RCC 7860 (cell line): ENCODE measurements around the gene TMEM80.
"Not testable (repeated sequence)": the region's sequence is repeated elsewhere in the genome, so short reads cannot be mapped to it uniquely, and the experiment has no call there.

Experiments
- DNase-seq: peaks from one replicate; pipeline ENCODE4 v3.0.0-alpha.2; 2015; ENCODE audit warnings: low spot score
- FAIRE-seq: peaks from 2 replicates; lab custom pipeline; 2012; peaks lifted over from hg19 to GRCh38; lab: Jason Lieb, UNC

TMEM80 gene

GRCh38 chr11:695538-696248 lies at the start of gene TMEM80:
Gene TMEM80, plus strand, starts transcription at chr11:695816. Its CDS starts 12 bp downstream, at chr11:695828.
- peak; percentile 50 for FAIRE-seq
- peak; percentile 90 for DNase-seq

DNA sequence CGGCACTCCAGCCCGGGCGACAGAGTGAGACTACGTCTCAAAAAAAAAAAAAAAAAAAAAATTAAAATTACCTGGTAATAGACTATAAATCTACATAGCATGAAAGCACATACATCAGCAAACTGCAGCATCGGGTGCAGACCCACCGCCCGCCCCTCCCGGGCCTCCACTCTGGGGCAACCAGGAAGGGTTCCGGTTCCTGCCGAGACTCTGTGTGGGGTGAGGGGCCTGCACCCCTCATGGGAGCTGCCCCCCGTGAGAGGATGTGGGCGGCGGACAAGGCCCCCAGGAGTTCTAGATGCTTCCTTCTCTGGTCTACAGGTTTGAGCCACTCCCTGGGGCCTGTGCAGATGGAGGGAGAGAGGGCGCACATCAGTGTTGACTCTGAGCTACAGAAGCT lies 49.4 kb upstream of the TMEM80 start:
- DNase-seq (no peak), FAIRE-seq (no peak)

GRCh38 chr11:647672-648158 lies 47.9 kb upstream of the TMEM80 start:
- not testable (repeated sequence) for FAIRE-seq, DNase-seq

GRCh38 chr11:650482-650881 lies 45.1 kb upstream of the TMEM80 start:
- DNase-seq, result no peak
- FAIRE-seq, result no peak

GRCh38 chr11:653136-653535 lies 42.5 kb upstream of the TMEM80 start:
- FAIRE-seq, DNase-seq: not testable (repeated sequence)

DNA sequence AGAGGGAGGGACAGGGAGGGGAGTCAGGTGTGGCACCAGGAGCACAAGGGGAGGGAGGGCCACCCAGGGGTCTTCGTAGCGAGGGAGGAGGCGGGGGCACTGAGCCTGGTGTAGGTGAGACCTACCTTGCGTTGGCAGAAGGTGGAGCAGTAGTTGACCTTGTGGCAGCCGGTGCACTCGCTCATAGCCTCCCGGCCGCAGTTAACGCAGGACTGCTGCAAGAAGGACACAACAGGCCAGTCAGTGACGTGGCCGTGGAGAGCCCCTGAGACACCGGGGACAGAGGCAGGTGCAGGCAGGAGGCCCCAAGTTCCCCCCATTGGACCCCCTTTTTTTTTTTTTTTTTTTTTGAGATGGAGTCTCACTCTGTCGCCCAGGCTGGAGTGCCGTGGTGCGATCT lies 41.8 kb upstream of the TMEM80 start:
- FAIRE-seq, result no peak
- no peak for DNase-seq

- DNase-seq, FAIRE-seq: not testable (repeated sequence)
These were observed 41.2 kb upstream of the TMEM80 start for GRCh38 chr11:654444-654843.

DNA sequence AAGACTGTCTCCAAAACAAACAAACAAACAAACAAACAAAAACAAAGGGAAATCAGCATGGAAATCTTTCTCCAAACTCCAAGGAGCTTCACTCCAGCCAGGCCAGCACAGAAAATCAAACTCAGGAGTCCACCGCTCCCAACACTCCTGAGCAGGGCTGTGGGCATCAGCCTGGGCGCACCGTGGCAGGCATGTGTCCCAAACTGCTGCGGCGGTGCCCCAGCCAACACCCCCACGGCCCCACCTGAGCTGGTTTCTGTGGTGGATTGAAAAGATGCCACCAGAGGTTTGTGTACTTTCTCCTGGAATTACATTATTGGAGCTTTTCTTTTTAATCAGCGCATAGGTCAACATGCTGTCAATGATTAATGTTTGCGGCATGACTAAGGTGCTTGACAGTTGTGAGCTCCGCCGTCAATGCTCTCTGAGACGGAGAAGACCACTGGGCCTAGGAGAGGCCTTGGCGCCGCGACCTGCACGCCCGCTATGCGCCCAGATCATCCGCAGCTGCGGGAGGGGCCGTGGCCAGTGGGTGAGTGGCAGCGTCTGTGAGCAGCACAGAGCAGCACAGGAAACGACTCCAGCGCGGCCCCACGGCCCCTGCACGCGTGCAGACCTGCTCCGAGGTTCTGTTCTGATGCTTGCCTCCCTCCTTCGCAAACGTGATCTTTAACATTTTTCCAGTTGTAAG lies 40.4 kb upstream of the TMEM80 start:
- FAIRE-seq (peak; percentile 82), DNase-seq (peak; percentile 85)

- DNase-seq (no peak), FAIRE-seq (no peak)
These were observed 39.2 kb upstream of the TMEM80 start for GRCh38 chr11:656426-656825.

- FAIRE-seq, result no peak
- DNase-seq, result no peak
These were observed 38.8 kb upstream of the TMEM80 start for GRCh38 chr11:656866-657265.

DNA sequence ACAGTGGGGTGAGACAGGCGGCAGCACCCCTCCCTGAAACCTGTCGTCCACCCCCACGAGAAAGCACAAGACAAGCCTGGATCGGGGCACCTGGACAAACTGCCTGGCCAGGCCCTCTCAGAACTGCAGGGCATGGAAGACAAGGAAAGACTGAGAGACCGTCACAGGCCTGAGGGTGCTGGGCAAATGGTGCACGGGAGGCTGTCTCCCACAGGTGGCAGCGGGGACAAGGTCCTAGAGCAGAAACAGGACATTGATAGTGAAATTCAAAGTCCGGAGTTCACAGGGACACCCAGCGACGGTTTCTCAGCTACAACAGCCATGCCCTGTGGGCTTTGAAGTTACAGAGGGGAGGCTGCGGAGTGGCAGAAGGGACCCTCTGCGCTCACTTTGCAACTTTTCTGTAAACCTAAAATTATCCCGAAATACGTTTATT lies 37.9 kb upstream of the TMEM80 start:
- FAIRE-seq, result no peak
- no peak for DNase-seq

GRCh38 chr11:659532-660085 lies 36.0 kb upstream of the TMEM80 start:
- no peak for DNase-seq
- no peak for FAIRE-seq

GRCh38 chr11:660281-660680 lies 35.3 kb upstream of the TMEM80 start:
- FAIRE-seq, result no peak

GRCh38 chr11:660681-661444 lies 34.8 kb upstream of the TMEM80 start:
- FAIRE-seq, result no peak

More at GRCh38 chr11:660281-660680, 35.3 kb upstream of the TMEM80 start:
- DNase-seq, result no peak

GRCh38 chr11:662689-663274 lies 32.8 kb upstream of the TMEM80 start:
- DNase-seq, result peak; percentile 32

More at GRCh38 chr11:660681-661444, 34.8 kb upstream of the TMEM80 start:
- DNase-seq, result no peak

GRCh38 chr11:665062-665703 lies 30.4 kb upstream of the TMEM80 start:
- FAIRE-seq (no peak), DNase-seq (no peak)

More at GRCh38 chr11:662689-663274, 32.8 kb upstream of the TMEM80 start:
- no peak for FAIRE-seq

- DNase-seq (no peak), FAIRE-seq (no peak)
These were observed 29.8 kb upstream of the TMEM80 start for GRCh38 chr11:665704-666281.

- no peak for DNase-seq
- no peak for FAIRE-seq
These were observed 21.8 kb upstream of the TMEM80 start for GRCh38 chr11:673866-674265.

DNA sequence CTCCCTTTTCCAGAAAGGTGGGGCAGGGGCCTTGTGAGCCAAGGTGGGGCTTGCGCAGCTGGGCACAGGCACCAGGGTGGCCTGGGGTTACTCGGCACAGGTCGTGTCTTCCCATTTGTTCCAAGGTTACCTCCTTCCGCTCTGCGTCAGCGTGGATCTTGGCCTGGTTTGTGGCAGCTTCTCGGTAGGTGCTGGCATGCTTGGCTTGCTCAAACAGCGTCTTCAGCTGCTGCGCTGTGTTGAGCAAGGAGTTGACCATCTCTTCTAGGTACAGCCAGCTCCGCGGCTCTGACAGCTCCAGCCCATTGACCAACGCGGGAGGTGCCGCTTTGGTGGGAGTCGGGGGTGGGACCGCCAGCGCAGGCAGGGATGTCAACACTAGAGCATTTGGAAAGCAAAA lies 21.2 kb upstream of the TMEM80 start:
- no peak for FAIRE-seq
- no peak for DNase-seq

DNA sequence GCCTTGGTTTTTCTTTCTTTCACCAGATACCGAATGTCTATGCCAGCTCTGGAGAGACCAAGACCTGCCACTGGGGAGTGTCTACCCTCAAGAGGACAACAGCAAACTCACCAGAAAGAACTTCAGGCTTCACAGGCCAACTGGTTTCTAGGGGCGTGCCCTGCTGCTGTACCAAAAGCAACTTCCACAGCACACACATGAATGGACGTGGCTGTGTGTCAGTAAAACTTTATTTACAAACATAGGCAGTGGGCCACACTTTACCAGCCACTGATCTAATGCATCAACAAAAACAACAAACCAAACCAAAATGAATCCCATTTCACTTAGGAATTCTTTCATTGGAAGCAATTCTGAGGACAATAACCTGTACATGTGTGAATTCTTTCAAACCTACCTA lies 17.3 kb upstream of the TMEM80 start:
- DNase-seq, result no peak
- no peak for FAIRE-seq
